ENCODE results near the gene ANKRD52.
"Not testable (repeated sequence)": the region's sequence is repeated elsewhere in the genome, so short reads cannot be mapped to it uniquely, and the experiment has no call there.

Gene ANKRD52

GRCh38 chr12:56258068-56258819 is at the start of gene ANKRD52:
ANKRD52 (minus strand) TSS chr12:56258384; CDS start chr12:56258269, 115 bp downstream.
- DNase-seq: peak; percentile 86

GRCh38 chr12:56307221-56307965 is 49.2 kb upstream of the ANKRD52 start:
- no peak for DNase-seq

GRCh38 chr12:56304872-56305590 is 46.8 kb upstream of the ANKRD52 start:
- DNase-seq: no peak

GRCh38 chr12:56304276-56304675 is 46.1 kb upstream of the ANKRD52 start:
- DNase-seq: no peak

- DNase-seq: no peak
These were observed 42.7 kb upstream of the ANKRD52 start for GRCh38 chr12:56300644-56301464.

GRCh38 chr12:56299853-56300643 is 41.9 kb upstream of the ANKRD52 start, which contains the start of gene CS:
CS (minus strand) TSS chr12:56300330; CDS start chr12:56300201, 129 bp downstream.
- DNase-seq: peak; percentile 98

GRCh38 chr12:56299308-56299852 is 41.2 kb upstream of the ANKRD52 start:
- DNase-seq: no peak

- DNase-seq: no peak
These were observed 40.6 kb upstream of the ANKRD52 start for GRCh38 chr12:56298828-56299227.

- no peak for DNase-seq
These were observed 39.2 kb upstream of the ANKRD52 start for GRCh38 chr12:56297400-56297799.

- no peak for DNase-seq
These were observed 38.1 kb upstream of the ANKRD52 start for GRCh38 chr12:56296295-56296694.

- DNase-seq: no peak
These were observed 35.6 kb upstream of the ANKRD52 start for GRCh38 chr12:56293795-56294194.

- no peak for DNase-seq
These were observed 30.7 kb upstream of the ANKRD52 start for GRCh38 chr12:56288705-56289387.

GRCh38 chr12:56286044-56286830 is 28.1 kb upstream of the ANKRD52 start:
- DNase-seq: no peak

- not testable (repeated sequence) for DNase-seq
These were observed 26.1 kb upstream of the ANKRD52 start for GRCh38 chr12:56284263-56284662.

- DNase-seq: no peak
These were observed 24.4 kb upstream of the ANKRD52 start for GRCh38 chr12:56282579-56282978.

GRCh38 chr12:56282030-56282429 is 23.8 kb upstream of the ANKRD52 start:
- no peak for DNase-seq

GRCh38 chr12:56280849-56281248 is 22.7 kb upstream of the ANKRD52 start:
- no peak for DNase-seq

- DNase-seq: no peak
These were observed 20.7 kb upstream of the ANKRD52 start for GRCh38 chr12:56278905-56279304.

GRCh38 chr12:56274299-56274698 is 16.1 kb upstream of the ANKRD52 start:
- no peak for DNase-seq

GRCh38 chr12:56272468-56272867 is 14.3 kb upstream of the ANKRD52 start:
- DNase-seq: not testable (repeated sequence)
